Body of pancreas (tissue), 4 donors: Measurements from ENCODE around the gene FOXJ3. TPM values are rescaled to one million over a fixed set of nuclear protein-coding genes. Genes with fewer than 3 reads are reported as not detected.

Experiments used
- ATAC-seq: fragments of 150-250 bp; one replicate; pipeline ENCODE4 v1.9.1; 2016
- DNase-seq, 4 donors: peaks; one replicate each; pipeline ENCODE4 v3.0.0-alpha.2; 2019
- H3K27ac ChIP-seq, 4 donors: fragments of 200-600 bp; sonication (generic); 1 replicate in 3 of 4; 2 replicates in 1 of 4; pipeline versions ENCODE4 v1.5.1 to v1.6.1; 2016 to 2019; ENCODE audit warnings: mild to moderate bottlenecking in 1 of 4, mixed read lengths in 1 of 4, moderate library complexity in 1 of 4
- H3K27me3 ChIP-seq, 2 donors: fragments of 200-600 bp; sonication (generic); one replicate each; pipeline ENCODE4 v1.6.0; 2016; ENCODE audit warnings: mild to moderate bottlenecking in 1 of 2
- H3K36me3 ChIP-seq, 2 donors: fragments of 200-600 bp; sonication (generic); replicated peaks in 1 of 2; 2 replicates each; pipeline ENCODE4 v1.5.1; 2016; ENCODE audit warnings: low read depth in 2 of 2; ENCODE audit not compliant: insufficient read depth in 1 of 2
- H3K4me1 ChIP-seq: fragments of 200-600 bp; sonication (generic); one replicate; pipeline ENCODE4 v1.6.0; 2016
- H3K4me3 ChIP-seq, 2 donors: fragments of 200-600 bp; sonication (generic); 1 replicate in 1 of 2; 2 replicates in 1 of 2; pipeline ENCODE4 v1.5.1; 2016 to 2019
- H3K9me3 ChIP-seq, 3 donors: fragments of 200-600 bp; sonication (generic); 1 replicate in 2 of 3; 2 replicates in 1 of 3; pipeline ENCODE4 v1.5.1; 2016
- POLR2A ChIP-seq, 3 donors: fragments of 450-650 bp; IDR thresholded peaks; one replicate each; pipeline ENCODE4 v1.6.1; 2016; ENCODE audit warnings: antibody characterized with exemption in 3 of 3, mild to moderate bottlenecking in 2 of 3
- WGBS, 2 donors: methylation state at CpG; one replicate each; pipeline ENCODE4 v1.1.5; 2017; 5-methylcytosine and 5-hydroxymethylcytosine counted together
- intact Hi-C: fragments of 100-400 bp; cut with DNase I; formaldehyde crosslinking; loops from one replicate; pipeline ENCODE4 v1.15.1; 2023
- total RNA-seq, 2 donors: library from RNA; depleted of rRNA; stranded (reverse); fragments of >200 nt; gene quantifications; one replicate each; pipeline ENCODE4 v1.1.0, GENCODE V29; 2016
- TF ChIP-seq, protein P1 (sequence below), 7 experiments: fragments of 450-650 bp in 4 of 7; fragments of 200-600 bp in 3 of 7; sonication (generic) in 3 of 7; IDR thresholded peaks; one replicate each; pipeline ENCODE4 v1.5.1; 2016 to 2019; ENCODE audit warnings: antibody characterized with exemption in 7 of 7

The FOXJ3 gene
- total RNA-seq, 2 donors from 2014 or later, result 25.2 to 50.4 TPM

DNA sequence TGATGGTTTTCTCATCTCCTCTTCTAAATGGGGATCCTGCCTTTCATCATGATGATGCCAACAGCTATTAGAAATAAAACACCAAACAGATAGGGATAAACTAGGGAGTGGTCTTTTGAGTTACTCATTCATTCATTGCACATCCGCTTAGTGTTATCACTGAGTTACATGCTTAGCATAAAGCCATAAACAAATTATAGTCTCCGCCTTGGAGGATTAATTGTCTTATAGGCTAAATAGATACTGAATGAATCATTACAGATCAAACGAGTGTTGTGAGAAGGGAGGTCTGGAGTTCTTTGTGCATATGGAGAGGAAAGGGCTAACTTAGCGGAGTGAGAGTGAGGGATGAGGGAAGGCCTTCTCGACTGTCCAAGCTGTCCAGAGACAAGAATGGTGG lies 201.6 kb downstream of the FOXJ3 start:
- no peak for ATAC-seq
- H3K9me3 ChIP-seq, result no peaks in the 10 kb centered on the region
- no peak overlapping the region for H3K4me3 ChIP-seq
- DNase-seq, result no peak
- intact Hi-C loops, result no loop called here
- no peaks in the 10 kb centered on the region for H3K36me3 ChIP-seq
- no peak overlapping the region for H3K27ac ChIP-seq
- 86 to 89% methylated on average over 5 of the region's 5 CpGs for WGBS, 2 donors
- TF ChIP-seq, protein P1, sequence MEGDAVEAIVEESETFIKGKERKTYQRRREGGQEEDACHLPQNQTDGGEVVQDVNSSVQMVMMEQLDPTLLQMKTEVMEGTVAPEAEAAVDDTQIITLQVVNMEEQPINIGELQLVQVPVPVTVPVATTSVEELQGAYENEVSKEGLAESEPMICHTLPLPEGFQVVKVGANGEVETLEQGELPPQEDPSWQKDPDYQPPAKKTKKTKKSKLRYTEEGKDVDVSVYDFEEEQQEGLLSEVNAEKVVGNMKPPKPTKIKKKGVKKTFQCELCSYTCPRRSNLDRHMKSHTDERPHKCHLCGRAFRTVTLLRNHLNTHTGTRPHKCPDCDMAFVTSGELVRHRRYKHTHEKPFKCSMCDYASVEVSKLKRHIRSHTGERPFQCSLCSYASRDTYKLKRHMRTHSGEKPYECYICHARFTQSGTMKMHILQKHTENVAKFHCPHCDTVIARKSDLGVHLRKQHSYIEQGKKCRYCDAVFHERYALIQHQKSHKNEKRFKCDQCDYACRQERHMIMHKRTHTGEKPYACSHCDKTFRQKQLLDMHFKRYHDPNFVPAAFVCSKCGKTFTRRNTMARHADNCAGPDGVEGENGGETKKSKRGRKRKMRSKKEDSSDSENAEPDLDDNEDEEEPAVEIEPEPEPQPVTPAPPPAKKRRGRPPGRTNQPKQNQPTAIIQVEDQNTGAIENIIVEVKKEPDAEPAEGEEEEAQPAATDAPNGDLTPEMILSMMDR (IDR thresholded peaks at IDR 0.05), result no peak
- TF ChIP-seq POLR2A (IDR thresholded peaks at IDR 0.05), result no peak
- no peaks in the 10 kb centered on the region for H3K27me3 ChIP-seq
- no peaks in the 10 kb centered on the region for H3K4me1 ChIP-seq

DNA sequence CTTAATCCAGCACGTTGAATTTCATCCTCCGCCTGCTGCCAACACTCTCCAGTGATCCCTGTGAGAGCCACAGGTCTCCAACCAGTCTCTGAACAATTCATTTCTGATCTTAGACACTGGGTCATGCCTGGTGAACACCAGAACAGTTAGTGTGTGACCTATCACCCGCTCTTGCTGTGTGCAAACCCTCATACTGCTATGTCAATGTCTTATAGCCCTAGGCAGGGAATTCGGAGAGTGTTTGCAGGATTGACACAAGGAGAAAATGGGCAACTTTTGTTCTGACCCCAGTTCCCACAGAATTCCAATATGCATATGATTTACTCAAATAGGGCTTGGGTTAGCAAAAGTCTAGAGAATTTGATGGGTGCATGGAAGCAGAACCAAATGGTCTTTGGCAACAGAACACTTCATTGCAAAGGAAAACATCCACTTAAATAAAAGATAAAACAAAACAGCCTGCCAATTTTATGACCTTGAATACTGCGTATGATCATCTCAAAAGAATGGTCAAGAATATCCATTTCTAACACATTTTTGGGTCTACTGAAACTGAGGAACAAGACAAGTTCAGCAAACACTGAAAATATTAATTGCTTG lies 204.9 kb downstream of the FOXJ3 start:
- H3K27ac ChIP-seq, result no peak overlapping the region
- intact Hi-C loops, result no loop called here
- DNase-seq (no peak), ATAC-seq (no peak)
- H3K36me3 ChIP-seq, result no peaks in the 10 kb centered on the region
- 75 to 77% methylated on average over 5 of the region's 5 CpGs for WGBS, 2 donors
- H3K9me3 ChIP-seq, result no peaks in the 10 kb centered on the region
- H3K27me3 ChIP-seq, result no peaks in the 10 kb centered on the region
- TF ChIP-seq, protein P1 (IDR thresholded peaks at IDR 0.05), result no peak
- no peak for TF ChIP-seq POLR2A (IDR thresholded peaks at IDR 0.05)
- H3K4me3 ChIP-seq, result no peak overlapping the region
- H3K4me1 ChIP-seq, result no peaks in the 10 kb centered on the region

DNA sequence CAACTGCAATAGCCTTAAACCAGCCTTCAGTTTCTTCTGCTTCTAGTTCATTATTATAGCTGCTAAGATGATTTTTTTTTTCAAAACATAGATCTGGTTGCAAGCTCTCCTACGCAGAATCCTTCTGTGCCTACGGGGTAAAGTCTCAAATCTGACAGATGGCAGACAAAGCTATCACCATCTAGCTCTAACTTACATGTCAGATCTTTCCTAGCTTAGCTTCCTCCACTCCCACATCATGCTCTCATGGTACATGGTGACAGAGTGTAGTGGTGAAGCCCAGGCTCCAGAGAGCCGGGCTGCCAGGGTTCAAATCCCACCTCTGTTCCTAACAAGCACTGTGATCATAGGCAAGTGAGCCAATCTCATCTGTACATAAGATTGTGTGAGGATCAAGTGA lies 206.1 kb downstream of the FOXJ3 start:
- intact Hi-C loops, result no loop called here
- no peaks in the 10 kb centered on the region for H3K9me3 ChIP-seq
- WGBS, 2 donors, result 66 to 75% methylated on average over 3 of the region's 3 CpGs
- H3K36me3 ChIP-seq, result no peaks in the 10 kb centered on the region
- no peak overlapping the region for H3K27ac ChIP-seq
- no peak for DNase-seq
- no peak overlapping the region for H3K4me3 ChIP-seq
- H3K4me1 ChIP-seq, result no peaks in the 10 kb centered on the region
- TF ChIP-seq, protein P1 (IDR thresholded peaks at IDR 0.05), result no peak
- TF ChIP-seq POLR2A (IDR thresholded peaks at IDR 0.05), result no peak
- no peak for ATAC-seq
- H3K27me3 ChIP-seq, result no peaks in the 10 kb centered on the region

DNA sequence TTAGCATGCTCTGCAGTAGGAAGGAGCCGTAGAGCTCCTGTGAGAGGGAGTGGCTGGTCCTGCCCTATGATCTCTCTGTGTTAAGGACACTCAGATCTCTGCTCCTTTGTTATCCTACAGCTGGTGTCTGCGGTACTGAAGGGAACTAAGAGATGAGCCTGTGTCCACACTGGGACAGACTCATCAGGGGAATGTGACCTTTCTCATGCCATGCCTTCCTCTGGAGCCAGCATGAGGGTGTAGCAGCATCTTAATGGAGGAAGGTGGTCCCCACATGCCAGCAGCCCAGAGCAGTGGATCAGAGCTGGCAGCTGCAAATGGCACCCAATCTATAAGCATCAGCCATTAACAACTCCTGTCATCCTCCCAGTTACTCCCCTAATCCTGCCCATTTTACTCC lies 206.5 kb downstream of the FOXJ3 start:
- intact Hi-C loops, result no loop called here
- TF ChIP-seq POLR2A (IDR thresholded peaks at IDR 0.05), result no peak
- TF ChIP-seq, protein P1 (IDR thresholded peaks at IDR 0.05), result no peak
- Histone ChIP-seq H3K4me3 (no peak overlapping the region), H3K4me1 (no peaks in the 10 kb centered on the region), H3K36me3 (no peaks in the 10 kb centered on the region), H3K27ac (no peak overlapping the region), H3K9me3 (no peaks in the 10 kb centered on the region), H3K27me3 (no peaks in the 10 kb centered on the region)
- ATAC-seq, result no peak
- WGBS, 2 donors, result 59% methylated on average over 2 of the region's 2 CpGs
- no peak for DNase-seq

DNA sequence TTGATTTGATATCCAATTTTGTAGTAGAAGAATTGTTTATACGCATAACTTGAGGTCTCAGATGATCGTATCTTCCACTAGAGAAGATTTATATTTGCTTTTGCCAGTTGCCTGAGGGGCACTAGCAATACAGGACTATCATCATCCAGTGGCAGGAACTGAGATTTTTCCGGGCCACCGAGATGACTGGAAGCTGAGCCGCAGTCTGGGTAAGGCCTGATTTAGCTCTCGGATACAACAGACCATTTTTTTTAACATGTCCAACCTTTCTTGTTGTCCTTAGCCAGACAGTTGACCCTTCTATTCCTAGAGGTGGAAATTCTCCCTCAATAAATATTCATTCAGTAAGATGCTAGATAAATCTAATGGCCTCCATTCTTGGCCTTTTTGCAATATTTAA lies 207.3 kb downstream of the FOXJ3 start:
- no peak for DNase-seq
- Histone ChIP-seq H3K4me3 (no peak overlapping the region), H3K27ac (no peak overlapping the region), H3K36me3 (no peaks in the 10 kb centered on the region), H3K27me3 (no peaks in the 10 kb centered on the region), H3K4me1 (no peaks in the 10 kb centered on the region), H3K9me3 (no peaks in the 10 kb centered on the region)
- ATAC-seq, result no peak
- intact Hi-C loops, result no loop called here
- TF ChIP-seq, protein P1 (IDR thresholded peaks at IDR 0.05), result no peak
- no peak for TF ChIP-seq POLR2A (IDR thresholded peaks at IDR 0.05)
- WGBS, 2 donors, result 87 to 93% methylated on average over 6 of the region's 6 CpGs
